PC-3 (cell line): Measurements from ENCODE around the gene UCK1. TPM values are rescaled to one million over a fixed set of nuclear protein-coding genes. Genes with fewer than 3 reads are reported as not detected.

ENCODE experiments used
- ATAC-seq: fragments of 200-7000 bp; cut with Tn5 transposase; 2 replicates; pipeline ENCODE4 v1.9.1; 2020; ENCODE audit warnings: mild to moderate bottlenecking, moderate library complexity
- BruUV-seq: library from RNA; stranded (reverse); fragments of 400-500 nt; replicated peaks from 2 replicates; lab custom pipeline; 2021; lab: Mats Ljungman, UMichigan
- CTCF ChIA-PET: fragments of 300-600 bp; sonication (Branson Sonifier 250); formaldehyde crosslinking; loops from one replicate; lab custom pipeline; 2022; ENCODE audit warnings: antibody characterized with exemption; lab: Charles Lee
- POLR2A ChIA-PET: fragments of 300-600 bp; sonication (Branson Sonifier 250); formaldehyde crosslinking; loops from one replicate; lab custom pipeline; 2022; ENCODE audit warnings: antibody characterized with exemption; ENCODE audit not compliant: unreplicated experiment; lab: Charles Lee
- DNase-seq: peaks from one replicate; pipeline ENCODE4 v3.0.0-alpha.2; 2015
- H2AFZ ChIP-seq: fragments of 300-600 bp; sonication (generic); 2 replicates; pipeline ENCODE4 v1.6.0; 2016; ENCODE audit warnings: antibody characterized with exemption, low read length
- H3F3A ChIP-seq: fragments of 300-600 bp; sonication (generic); one replicate; pipeline ENCODE4 v1.6.0; 2017; ENCODE audit warnings: antibody characterized with exemption, low read length, control low read depth, mild to moderate bottlenecking; ENCODE audit not compliant: unreplicated experiment
- H3K27ac ChIP-seq: fragments of 300-600 bp; sonication (generic); 2 replicates; pipeline ENCODE4 v1.5.1; 2016; ENCODE audit warnings: mild to moderate bottlenecking, low read length
- H3K27me3 ChIP-seq: fragments of 300-600 bp; sonication (generic); 2 replicates; pipeline ENCODE4 v1.6.1; 2016; ENCODE audit warnings: low read length, mixed read lengths
- H3K36me3 ChIP-seq: fragments of 300-600 bp; sonication (generic); 2 replicates; pipeline ENCODE4 v1.6.1; 2016; ENCODE audit warnings: low read depth, mixed run types, low read length, mixed read lengths
- H3K4me1 ChIP-seq: fragments of 300-600 bp; sonication (generic); 2 replicates; pipeline ENCODE4 v1.5.1; 2016; ENCODE audit warnings: low read length; ENCODE audit not compliant: insufficient read depth
- H3K4me2 ChIP-seq: fragments of 300-600 bp; sonication (generic); 2 replicates; pipeline ENCODE4 v1.6.0; 2016; ENCODE audit warnings: low read length
- H3K4me3 ChIP-seq: fragments of 300-600 bp; sonication (generic); 2 replicates; pipeline ENCODE4 v1.5.1; 2016; ENCODE audit warnings: mild to moderate bottlenecking, low read length, mixed read lengths
- H3K79me2 ChIP-seq: fragments of 300-600 bp; sonication (generic); 2 replicates; pipeline ENCODE4 v1.6.1; 2017; ENCODE audit warnings: low read length, mixed read lengths
- H3K9ac ChIP-seq: fragments of 300-600 bp; sonication (generic); 2 replicates; pipeline ENCODE4 v1.6.0; 2016; ENCODE audit warnings: mild to moderate bottlenecking, low read length
- H3K9me2 ChIP-seq: fragments of 300-600 bp; sonication (generic); replicated peaks from 2 replicates; pipeline ENCODE4 v1.6.1; 2016; ENCODE audit warnings: mixed run types, low read length, mixed read lengths
- H3K9me3 ChIP-seq: fragments of 300-600 bp; sonication (generic); 2 replicates; pipeline ENCODE4 v1.6.1; 2016; ENCODE audit warnings: low read length, mixed read lengths
- H4K20me1 ChIP-seq: fragments of 300-600 bp; sonication (generic); 2 replicates; pipeline ENCODE4 v1.6.1; 2016; ENCODE audit warnings: low read length, mixed read lengths
- EZH2 ChIP-seq: fragments of 300-600 bp; sonication (generic); IDR thresholded peaks from one replicate; pipeline ENCODE4 v1.6.1; 2017; ENCODE audit warnings: antibody characterized with exemption, mild to moderate bottlenecking, low read length; ENCODE audit not compliant: unreplicated experiment
- EZH2phosphoT487 ChIP-seq: fragments of 300-600 bp; sonication (generic); IDR thresholded peaks from 2 replicates; pipeline ENCODE4 v1.6.1; 2018; ENCODE audit warnings: mild to moderate bottlenecking, antibody characterized with exemption, low read length, borderline replicate concordance
- intact Hi-C: fragments of 100-400 bp; cut with micrococcal nuclease; formaldehyde crosslinking; loops from 2 replicates; pipeline ENCODE4 v1.9.0; 2023
- total RNA-seq: library from RNA; depleted of rRNA; stranded (reverse); fragments of >200 nt; gene quantifications from 2 replicates; pipeline ENCODE4 v1.2.3, GENCODE V29; 2014
- TF ChIP-seq, protein P1 (sequence below): fragments of 300-600 bp; sonication (generic); conservative IDR thresholded peaks from 2 replicates; pipeline ENCODE4 v1.5.1; 2017; ENCODE audit warnings: antibody characterized with exemption, low read depth, mild to moderate bottlenecking, low read length

Gene UCK1
- total RNA-seq, 1 experiment from 2014 or later, result 28.2 TPM

GRCh38 chr9:131565369-131565768 lies 34.3 kb upstream of the UCK1 start:
- ATAC-seq (no peak), DNase-seq (no peak)
- no peak overlapping the region for H3K4me2 ChIP-seq
- no peaks in the 10 kb centered on the region for H3K36me3 ChIP-seq
- intact Hi-C loops, result no loop called here
- no peaks in the 10 kb centered on the region for H3K9me2 ChIP-seq
- ChIA-PET POLR2A (no interaction called here), CTCF (interaction anchor here (0.7 kb wide), 1 partner anchor 294 kb away, joined by 4 read pairs; no protein-coding TSS in a partner anchor)
- H3K9me3 ChIP-seq, result no peaks in the 10 kb centered on the region
- H3K4me3 ChIP-seq, result no peak overlapping the region
- no peak overlapping the region for H3K27ac ChIP-seq
- no peaks in the 10 kb centered on the region for H3K27me3 ChIP-seq
- no peaks in the 10 kb centered on the region for H4K20me1 ChIP-seq
- peaks cover 12% of the 10 kb centered on the region for H3K4me1 ChIP-seq
- no peaks in the 10 kb centered on the region for H3F3A ChIP-seq
- no peak for TF ChIP-seq EZH2
- TF ChIP-seq, protein P1, sequence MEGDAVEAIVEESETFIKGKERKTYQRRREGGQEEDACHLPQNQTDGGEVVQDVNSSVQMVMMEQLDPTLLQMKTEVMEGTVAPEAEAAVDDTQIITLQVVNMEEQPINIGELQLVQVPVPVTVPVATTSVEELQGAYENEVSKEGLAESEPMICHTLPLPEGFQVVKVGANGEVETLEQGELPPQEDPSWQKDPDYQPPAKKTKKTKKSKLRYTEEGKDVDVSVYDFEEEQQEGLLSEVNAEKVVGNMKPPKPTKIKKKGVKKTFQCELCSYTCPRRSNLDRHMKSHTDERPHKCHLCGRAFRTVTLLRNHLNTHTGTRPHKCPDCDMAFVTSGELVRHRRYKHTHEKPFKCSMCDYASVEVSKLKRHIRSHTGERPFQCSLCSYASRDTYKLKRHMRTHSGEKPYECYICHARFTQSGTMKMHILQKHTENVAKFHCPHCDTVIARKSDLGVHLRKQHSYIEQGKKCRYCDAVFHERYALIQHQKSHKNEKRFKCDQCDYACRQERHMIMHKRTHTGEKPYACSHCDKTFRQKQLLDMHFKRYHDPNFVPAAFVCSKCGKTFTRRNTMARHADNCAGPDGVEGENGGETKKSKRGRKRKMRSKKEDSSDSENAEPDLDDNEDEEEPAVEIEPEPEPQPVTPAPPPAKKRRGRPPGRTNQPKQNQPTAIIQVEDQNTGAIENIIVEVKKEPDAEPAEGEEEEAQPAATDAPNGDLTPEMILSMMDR, result no peak
- TF ChIP-seq EZH2phosphoT487, result no peak
- H2AFZ ChIP-seq, result no peak overlapping the region
- no peak overlapping the region for H3K9ac ChIP-seq
- BruUV-seq, result no TSS peak
- H3K79me2 ChIP-seq, result no peaks in the 10 kb centered on the region

- H3K4me2 ChIP-seq, result peak overlapping the region; percentile 87
Observed at GRCh38 chr9:131562032-131562959, 31.2 kb upstream of the UCK1 start.

More at GRCh38 chr9:131562032-131562959, 31.2 kb upstream of the UCK1 start:
- no peaks in the 10 kb centered on the region for H3K9me3 ChIP-seq
- intact Hi-C loops, result loop anchor here (5.0 kb wide), 1 partner anchor 60 kb away; the partner anchor contains the start of gene POMT1
- H3K27ac ChIP-seq, result peak overlapping the region; percentile 18; the same call in 1 of the 2 replicates
- H3K9ac ChIP-seq, result no peak overlapping the region
- peaks cover 12% of the 10 kb centered on the region for H3K4me1 ChIP-seq
- H3K79me2 ChIP-seq, result no peaks in the 10 kb centered on the region
- no peaks in the 10 kb centered on the region for H3K9me2 ChIP-seq
- H3F3A ChIP-seq, result no peaks in the 10 kb centered on the region
- ChIA-PET CTCF (interaction anchor here (0.6 to 0.7 kb wide), 2 partner anchors 205 to 1442 kb away, joined by 3 to 4 read pairs; no protein-coding TSS in a partner anchor), POLR2A (no interaction called here)
- TF ChIP-seq EZH2 (no peak), EZH2phosphoT487 (no peak)
- TF ChIP-seq, protein P1, result no peak
- peak; percentile 87 for DNase-seq
- no peak overlapping the region for H2AFZ ChIP-seq
- BruUV-seq, result no TSS peak
- peak; percentile 73 for ATAC-seq
- H3K36me3 ChIP-seq, result no peaks in the 10 kb centered on the region
- no peaks in the 10 kb centered on the region for H4K20me1 ChIP-seq
- H3K4me3 ChIP-seq, result peak overlapping the region; percentile 53
- no peaks in the 10 kb centered on the region for H3K27me3 ChIP-seq
